Activated B cell treated with CpG ODN at 0.5 μM for 24 hours (primary cell): ENCODE measurements around the gene LRP2. TPM values are rescaled to one million over a fixed set of nuclear protein-coding genes. Genes with fewer than 3 reads are reported as not detected.
A peak's percentile ranks its signal among the peaks of the same experiment; 100 is the strongest.

Experiments
- ATAC-seq: fragments of 200-7000 bp; cut with Tn5 transposase; one replicate; pipeline ENCODE4 v1.10.0; 2021; ENCODE audit warnings: low read depth, mild to moderate bottlenecking, moderate library complexity
- CTCF ChIA-PET: fragments of 350-600 bp; sonication (Branson Sonifier 250); formaldehyde crosslinking; loops from one replicate; lab custom pipeline; 2021; ENCODE audit warnings: antibody characterized with exemption; lab: Charles Lee
- POLR2A ChIA-PET: fragments of 350-600 bp; sonication (Branson Sonifier 250); formaldehyde crosslinking; loops from one replicate; lab custom pipeline; 2021; ENCODE audit warnings: antibody characterized with exemption; lab: Charles Lee
- DNase-seq: peaks from one replicate; pipeline ENCODE4 v3.0.0; 2022
- H3K27ac Mint-ChIP-seq: one replicate; pipeline ENCODE4 v1.8.0; 2020; ENCODE audit warnings: mixed read lengths
- H3K27me3 Mint-ChIP-seq: one replicate; pipeline ENCODE4 v1.8.0; 2021; ENCODE audit warnings: mixed read lengths
- H3K36me3 Mint-ChIP-seq: one replicate; pipeline ENCODE4 v1.8.0; 2021; ENCODE audit warnings: low read depth, mixed read lengths
- H3K4me1 Mint-ChIP-seq: one replicate; pipeline ENCODE4 v1.8.0; 2021; ENCODE audit warnings: mixed read lengths
- H3K4me3 Mint-ChIP-seq: one replicate; pipeline ENCODE4 v1.8.0; 2020; ENCODE audit warnings: mild to moderate bottlenecking, mixed read lengths
- H3K9me3 Mint-ChIP-seq: one replicate; pipeline ENCODE4 v1.8.0; 2020; ENCODE audit warnings: mixed read lengths
- intact Hi-C: fragments of 100-400 bp; cut with micrococcal nuclease; formaldehyde crosslinking; loops from one replicate; pipeline ENCODE4 v1.15.1; 2024
- total RNA-seq: library from RNA; stranded (reverse); gene quantifications from 2 replicates; pipeline ENCODE4 v1.2.3, GENCODE V29; 2022
- TF ChIP-seq, protein P1 (sequence below): fragments of 200-600 bp; IDR thresholded peaks from one replicate; pipeline ENCODE4 v1.8.0; 2022; ENCODE audit warnings: antibody characterized with exemption, mild to moderate bottlenecking

The LRP2 gene
- total RNA-seq, 1 donor from 2014 or later: not detected

DNA sequence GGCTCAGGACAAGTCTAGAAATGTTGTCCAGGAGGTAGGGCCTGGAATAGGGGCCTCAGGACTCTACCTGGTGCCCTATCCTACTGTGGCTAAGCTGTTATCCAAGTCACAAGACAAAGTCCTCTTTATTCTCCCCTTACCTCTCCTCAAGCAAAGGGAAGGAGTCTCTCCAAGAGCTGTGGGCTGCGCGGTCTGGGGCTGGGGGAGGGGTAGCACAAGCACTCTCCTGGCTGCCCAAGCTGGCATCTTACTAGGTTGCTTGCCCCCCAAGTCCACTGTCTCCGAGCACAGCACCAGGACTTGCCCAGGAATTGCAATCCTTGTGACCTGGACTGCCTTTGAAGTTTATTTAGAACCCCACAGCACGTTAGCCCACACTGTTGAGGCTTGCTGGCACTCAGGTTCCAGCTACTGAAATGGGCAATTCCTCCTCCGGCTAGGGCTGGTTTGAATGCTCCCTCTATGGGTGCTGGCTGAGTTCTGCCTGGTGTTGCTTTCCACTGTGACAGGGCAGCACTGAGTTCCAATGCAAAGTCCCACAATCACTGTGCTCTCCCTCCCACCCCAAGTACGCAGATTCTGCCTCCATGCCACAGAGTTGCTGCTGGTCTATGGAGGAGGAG, 274.5 kb downstream of the LRP2 start:
- Mint-ChIP-seq H3K4me1 (peaks cover 11% of the 10 kb centered on the region), H3K27me3 (peaks cover 2% of the 10 kb centered on the region), H3K36me3 (no peaks in the 10 kb centered on the region), H3K27ac (no peak overlapping the region), H3K4me3 (no peak overlapping the region), H3K9me3 (no peaks in the 10 kb centered on the region)
- DNase-seq (no peak), ATAC-seq (no peak)
- TF ChIP-seq, protein P1, sequence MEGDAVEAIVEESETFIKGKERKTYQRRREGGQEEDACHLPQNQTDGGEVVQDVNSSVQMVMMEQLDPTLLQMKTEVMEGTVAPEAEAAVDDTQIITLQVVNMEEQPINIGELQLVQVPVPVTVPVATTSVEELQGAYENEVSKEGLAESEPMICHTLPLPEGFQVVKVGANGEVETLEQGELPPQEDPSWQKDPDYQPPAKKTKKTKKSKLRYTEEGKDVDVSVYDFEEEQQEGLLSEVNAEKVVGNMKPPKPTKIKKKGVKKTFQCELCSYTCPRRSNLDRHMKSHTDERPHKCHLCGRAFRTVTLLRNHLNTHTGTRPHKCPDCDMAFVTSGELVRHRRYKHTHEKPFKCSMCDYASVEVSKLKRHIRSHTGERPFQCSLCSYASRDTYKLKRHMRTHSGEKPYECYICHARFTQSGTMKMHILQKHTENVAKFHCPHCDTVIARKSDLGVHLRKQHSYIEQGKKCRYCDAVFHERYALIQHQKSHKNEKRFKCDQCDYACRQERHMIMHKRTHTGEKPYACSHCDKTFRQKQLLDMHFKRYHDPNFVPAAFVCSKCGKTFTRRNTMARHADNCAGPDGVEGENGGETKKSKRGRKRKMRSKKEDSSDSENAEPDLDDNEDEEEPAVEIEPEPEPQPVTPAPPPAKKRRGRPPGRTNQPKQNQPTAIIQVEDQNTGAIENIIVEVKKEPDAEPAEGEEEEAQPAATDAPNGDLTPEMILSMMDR: no peak
- intact Hi-C loops: no loop called here
- ChIA-PET CTCF (no interaction called here), POLR2A (no interaction called here)

DNA sequence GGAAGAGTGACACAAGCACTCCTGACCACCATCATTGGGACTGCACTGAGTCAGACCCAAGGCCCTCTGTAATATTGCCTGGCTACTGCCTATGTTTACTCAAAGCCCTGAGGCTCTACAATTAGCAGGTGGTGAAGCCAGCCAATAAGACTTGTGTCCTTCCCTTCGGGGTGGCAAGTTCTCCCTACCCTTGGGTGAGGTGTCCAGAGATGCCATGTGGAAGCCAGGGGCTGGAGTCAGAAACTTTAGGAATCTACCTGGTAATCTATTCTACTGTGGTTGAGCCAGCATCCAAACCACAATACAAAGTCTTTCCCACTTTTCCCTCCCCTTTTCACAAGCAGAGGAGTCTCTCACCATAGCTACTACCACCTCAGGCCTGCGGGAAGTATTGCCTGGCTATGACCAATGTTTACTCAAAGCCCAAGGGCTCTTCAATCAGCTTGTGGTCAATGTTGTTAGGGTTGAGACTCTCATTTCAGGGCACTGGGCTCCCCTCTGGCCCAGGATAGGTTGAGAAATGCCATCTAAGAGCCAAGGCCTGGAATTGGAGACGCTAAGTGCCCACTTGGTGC, 275.4 kb downstream of the LRP2 start:
- DNase-seq (no peak), ATAC-seq (no peak)
- Mint-ChIP-seq H3K4me1 (peaks cover 16% of the 10 kb centered on the region), H3K36me3 (no peaks in the 10 kb centered on the region), H3K9me3 (no peaks in the 10 kb centered on the region), H3K4me3 (no peak overlapping the region), H3K27ac (no peak overlapping the region), H3K27me3 (peaks cover 2% of the 10 kb centered on the region)
- POLR2A ChIA-PET: no interaction called here
- intact Hi-C loops: no loop called here
- CTCF ChIA-PET: no interaction called here
- TF ChIP-seq, protein P1: no peak

DNA sequence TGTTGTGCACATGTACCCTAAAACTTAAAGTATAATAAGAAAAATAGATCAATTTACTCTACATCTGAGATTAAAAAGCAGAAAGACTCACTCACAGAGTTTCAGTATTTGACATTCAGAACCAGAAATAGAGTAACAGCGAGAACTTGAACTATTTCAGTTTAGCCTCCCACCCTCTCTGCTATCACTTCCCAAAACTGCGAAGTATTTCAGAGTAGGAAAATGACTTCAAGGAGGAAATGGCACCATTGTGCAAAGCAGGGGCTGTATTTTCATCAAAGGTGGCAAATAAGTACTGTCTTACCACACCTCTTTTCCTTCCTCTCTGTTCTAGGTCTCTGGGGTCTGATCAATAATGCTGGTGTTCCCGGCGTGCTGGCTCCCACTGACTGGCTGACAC, 279.3 kb downstream of the LRP2 start:
- peak overlapping the region; percentile 53 for H3K4me3 Mint-ChIP-seq
- peaks cover 36% of the 10 kb centered on the region for H3K4me1 Mint-ChIP-seq
- no peaks in the 10 kb centered on the region for H3K27me3 Mint-ChIP-seq
- peak overlapping the region; percentile 46 for H3K27ac Mint-ChIP-seq
- no peak for DNase-seq
- no peaks in the 10 kb centered on the region for H3K9me3 Mint-ChIP-seq
- TF ChIP-seq, protein P1: no peak
- no peaks in the 10 kb centered on the region for H3K36me3 Mint-ChIP-seq
- intact Hi-C loops: loop anchor here (2.0 kb wide), 1 partner anchor 18 kb away; no protein-coding TSS in a partner anchor
- CTCF ChIA-PET: no interaction called here
- no peak for ATAC-seq
- POLR2A ChIA-PET: no interaction called here

DNA sequence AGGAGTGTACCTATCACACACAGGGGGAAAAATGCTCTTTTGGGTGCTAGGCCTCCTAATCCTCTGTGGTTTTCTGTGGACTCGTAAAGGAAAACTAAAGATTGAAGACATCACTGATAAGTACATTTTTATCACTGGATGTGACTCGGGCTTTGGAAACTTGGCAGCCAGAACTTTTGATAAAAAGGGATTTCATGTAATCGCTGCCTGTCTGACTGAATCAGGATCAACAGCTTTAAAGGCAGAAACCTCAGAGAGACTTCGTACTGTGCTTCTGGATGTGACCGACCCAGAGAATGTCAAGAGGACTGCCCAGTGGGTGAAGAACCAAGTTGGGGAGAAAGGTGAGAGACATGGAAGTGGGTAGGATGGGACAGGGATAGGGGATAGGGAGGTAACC, 280.8 kb downstream of the LRP2 start:
- POLR2A ChIA-PET: no interaction called here
- H3K27ac Mint-ChIP-seq: no peak overlapping the region
- no peaks in the 10 kb centered on the region for H3K36me3 Mint-ChIP-seq
- CTCF ChIA-PET: no interaction called here
- H3K27me3 Mint-ChIP-seq: no peaks in the 10 kb centered on the region
- ATAC-seq (no peak), DNase-seq (no peak)
- peaks cover 36% of the 10 kb centered on the region for H3K4me1 Mint-ChIP-seq
- no peaks in the 10 kb centered on the region for H3K9me3 Mint-ChIP-seq
- H3K4me3 Mint-ChIP-seq: no peak overlapping the region
- intact Hi-C loops: no loop called here
- TF ChIP-seq, protein P1: no peak

DNA sequence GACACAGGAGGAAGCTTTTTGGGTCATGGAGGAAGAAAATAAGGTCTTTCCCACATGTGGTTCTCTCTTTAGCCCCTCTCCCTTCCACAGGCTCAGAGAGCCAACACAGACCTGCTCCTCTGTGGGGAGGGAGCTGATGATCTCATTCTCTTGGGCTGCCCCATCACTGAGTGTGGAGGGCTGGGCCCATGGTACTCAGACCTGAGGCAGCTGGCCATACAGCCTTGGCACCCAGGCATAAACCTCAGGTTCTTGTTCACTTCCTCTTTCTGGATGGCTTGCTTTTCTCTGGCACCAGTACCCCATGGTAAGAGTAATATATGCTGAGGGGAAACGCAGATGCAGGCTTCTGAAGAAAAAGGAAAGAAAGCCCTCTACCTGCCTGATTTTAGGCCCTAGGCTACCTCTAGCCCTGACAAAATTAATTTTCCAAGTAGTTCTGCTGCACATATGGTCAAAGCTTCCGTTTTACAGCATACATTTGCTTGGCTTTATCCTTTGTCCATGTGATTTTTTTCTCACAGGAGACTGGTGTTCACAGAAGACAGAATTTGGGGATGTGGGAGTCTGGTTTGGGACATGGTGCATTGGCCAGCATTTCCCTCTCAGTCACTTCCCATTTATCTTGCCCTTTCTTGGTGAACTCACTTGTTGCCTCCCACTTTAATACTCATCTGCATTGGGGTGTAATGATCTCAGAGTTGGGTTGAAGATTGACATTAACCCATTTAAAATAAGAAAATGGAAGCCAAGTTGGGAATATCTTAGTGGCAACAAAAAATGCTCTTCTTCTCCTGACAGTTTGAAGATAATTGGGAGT, 281.9 kb downstream of the LRP2 start:
- Mint-ChIP-seq H3K27me3 (no peaks in the 10 kb centered on the region), H3K4me3 (no peak overlapping the region), H3K9me3 (no peaks in the 10 kb centered on the region), H3K36me3 (no peaks in the 10 kb centered on the region), H3K27ac (no peak overlapping the region), H3K4me1 (peaks cover 36% of the 10 kb centered on the region)
- DNase-seq (no peak), ATAC-seq (peak; percentile 90)
- CTCF ChIA-PET: no interaction called here
- TF ChIP-seq, protein P1: no peak
- POLR2A ChIA-PET: no interaction called here
- intact Hi-C loops: no loop called here
